GM21515 (cell line): ENCODE data around the gene FUCA1.
"Not testable (repeated sequence)": the region's sequence is repeated elsewhere in the genome, so short reads cannot be mapped to it uniquely, and the experiment has no call there.

Source experiments
- ATAC-seq: cut with Tn5 transposase; IDR thresholded peaks from one replicate; pipeline ENCODE4 v1.9.1; 2021; ENCODE audit not compliant: unreplicated experiment

The FUCA1 gene

GRCh38 chr1:23803674-23804073 is 64.4 kb downstream of the FUCA1 start:
- no peak for ATAC-seq

GRCh38 chr1:23802809-23803342 is 65.2 kb downstream of the FUCA1 start:
- not testable (repeated sequence) for ATAC-seq

GRCh38 chr1:23801876-23802275 is 66.2 kb downstream of the FUCA1 start:
- no peak for ATAC-seq

GRCh38 chr1:23801338-23801748 is 66.7 kb downstream of the FUCA1 start:
- no peak for ATAC-seq

DNA sequence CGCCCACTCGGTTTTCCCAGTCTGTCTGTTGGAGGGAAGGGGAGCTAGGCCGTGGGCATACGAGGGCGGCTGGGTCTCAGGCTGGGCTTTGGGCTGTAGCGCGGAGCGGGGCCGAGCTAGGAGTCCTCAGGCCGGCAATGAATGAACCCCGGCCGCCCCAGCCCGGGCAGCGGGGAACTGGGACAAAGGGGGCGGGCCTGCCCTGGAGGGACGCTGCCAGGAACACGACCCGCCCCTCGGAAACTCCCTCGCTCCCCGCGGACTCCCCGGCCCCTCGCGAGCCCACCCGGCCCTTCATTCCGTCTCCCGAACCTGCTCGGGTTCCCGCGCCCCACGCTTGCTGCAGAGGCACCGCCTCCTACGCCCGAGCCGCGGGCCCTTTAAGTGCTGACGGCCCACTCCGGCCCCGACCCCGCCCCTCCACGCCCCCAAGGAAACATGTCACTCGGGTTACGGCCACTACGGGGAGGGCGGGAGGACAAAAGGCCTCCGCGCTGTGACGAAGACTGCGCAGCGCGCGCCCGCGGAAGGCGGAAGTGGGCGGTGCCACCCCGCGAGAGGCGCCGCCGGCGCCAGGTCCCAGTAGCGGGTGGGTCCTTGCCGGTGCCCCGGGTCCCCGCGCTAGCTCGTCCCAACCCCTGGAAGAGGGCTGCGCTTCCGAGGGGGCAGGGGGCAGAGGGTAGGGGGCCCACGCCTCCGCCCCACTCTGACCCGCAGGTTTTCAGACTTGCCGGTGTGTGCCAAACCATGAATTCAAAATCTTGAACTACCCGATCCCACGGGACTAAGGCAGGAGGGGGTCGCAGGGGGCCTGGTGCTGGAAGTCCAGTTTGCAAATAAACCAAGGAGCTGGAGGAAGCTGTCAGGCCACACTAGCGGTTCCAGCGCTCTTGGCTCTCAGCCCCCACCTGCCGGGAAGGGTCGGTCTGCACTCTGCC is 67.4 kb downstream of the FUCA1 start, which contains the start of gene GALE:
Gene GALE, minus strand, starts transcription at position 355 of the 938 bp plus-strand sequence. CDS start 1,747 bp downstream, outside the sequence.
- peak; percentile 66 for ATAC-seq

DNA sequence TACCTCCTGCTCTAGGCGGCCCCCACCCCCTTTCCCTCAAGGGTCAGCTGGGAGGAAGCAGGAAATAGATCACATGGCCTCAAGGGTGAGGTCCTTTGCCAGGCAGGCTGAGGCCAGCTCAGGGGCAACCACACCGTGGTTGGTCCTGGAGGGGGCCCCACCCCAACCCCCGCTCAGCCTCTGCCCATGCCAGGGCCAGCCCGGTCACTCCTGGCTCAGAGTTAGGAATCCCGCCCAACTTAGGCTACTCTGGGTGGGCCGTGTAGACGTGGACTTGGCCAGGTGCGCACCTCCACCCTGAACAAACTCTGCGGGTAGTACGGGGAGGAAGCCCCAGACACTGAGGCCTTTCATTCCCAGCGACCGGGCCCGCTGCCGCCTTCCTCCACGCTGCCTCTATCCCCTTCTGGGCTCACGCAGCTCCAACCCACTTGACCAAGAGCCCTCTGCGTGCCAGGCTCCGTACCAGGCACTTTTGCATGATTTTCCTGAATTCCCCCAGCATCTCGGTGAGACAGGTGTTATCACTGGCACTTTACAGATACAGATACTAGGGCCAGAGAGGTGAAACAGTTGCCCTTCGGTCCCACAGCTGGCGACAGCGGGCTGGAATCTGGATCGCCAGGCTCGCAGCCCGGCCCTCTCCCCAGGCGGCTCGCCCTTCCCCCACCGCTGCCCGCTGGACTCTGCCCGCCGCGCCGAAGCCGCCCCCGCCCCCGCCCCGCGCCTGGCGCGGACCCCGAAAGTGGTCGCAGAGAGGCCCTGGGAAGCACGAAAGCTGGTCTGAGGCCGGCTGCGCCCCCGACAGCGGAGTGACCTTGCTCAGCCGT is 68.3 kb downstream of the FUCA1 start:
- ATAC-seq: no peak

DNA sequence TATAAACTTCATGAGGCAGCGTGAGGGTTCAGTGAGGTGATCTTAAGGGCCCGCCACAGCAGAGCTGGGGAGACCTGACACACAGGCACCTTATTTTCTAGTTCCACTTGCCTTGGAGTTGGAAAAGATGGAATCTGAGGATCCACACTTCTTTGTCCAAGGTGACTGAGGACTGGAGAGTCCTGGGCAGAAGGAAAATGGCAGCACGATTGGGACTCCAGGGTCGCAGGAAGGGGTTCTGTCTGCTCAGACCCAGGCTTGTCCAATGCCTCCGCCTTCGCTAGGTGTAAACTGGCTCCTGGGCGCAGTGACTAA is 68.9 kb downstream of the FUCA1 start:
- ATAC-seq: no peak

GRCh38 chr1:23798662-23799142 is 69.4 kb downstream of the FUCA1 start:
- no peak for ATAC-seq

DNA sequence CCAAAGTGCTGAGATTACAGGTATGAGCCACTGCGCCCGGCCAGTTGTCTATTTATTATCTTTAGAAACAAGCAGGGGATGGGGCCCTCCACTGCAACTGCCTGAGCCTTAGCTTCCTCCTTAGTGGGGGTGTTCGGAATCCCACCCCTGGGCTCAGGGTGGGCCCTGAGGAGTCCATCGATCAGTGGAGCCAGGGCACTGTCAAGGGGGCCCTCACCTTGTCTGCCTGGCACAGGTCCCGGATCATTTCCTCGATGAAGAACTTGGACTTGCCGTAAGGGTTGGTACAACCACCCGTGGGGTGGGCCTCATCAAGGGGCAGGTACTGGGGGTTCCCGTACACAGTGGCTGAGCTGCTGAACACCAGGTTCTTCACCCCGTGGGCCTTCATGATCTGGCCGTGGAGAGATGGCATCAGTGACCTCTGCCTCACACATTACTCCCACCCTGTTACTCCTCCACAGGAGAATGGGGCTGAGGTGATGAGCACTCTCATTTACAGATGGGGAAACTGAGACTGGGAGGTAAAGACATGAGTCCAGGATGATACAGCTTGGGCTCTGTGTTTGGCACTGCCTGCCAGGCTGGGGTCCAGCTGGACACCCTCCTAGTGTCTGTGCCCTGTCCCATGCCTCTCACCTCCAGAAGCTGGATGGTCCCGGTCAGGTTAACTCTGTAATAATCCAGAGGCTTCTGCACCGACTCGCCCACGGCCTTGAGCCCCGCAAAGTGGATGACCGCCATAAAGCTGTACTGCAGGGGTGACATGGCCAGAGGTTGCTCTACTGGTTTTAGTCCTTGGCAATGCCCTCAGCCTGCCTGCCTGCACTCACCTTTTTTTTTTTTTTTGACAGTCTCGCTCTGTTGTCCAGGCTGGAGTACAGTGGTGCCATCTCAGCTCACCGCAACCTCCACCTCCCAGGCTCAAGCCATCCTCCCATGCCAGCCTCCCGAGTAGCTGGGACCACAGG is 70.3 kb downstream of the FUCA1 start:
- no peak for ATAC-seq

DNA sequence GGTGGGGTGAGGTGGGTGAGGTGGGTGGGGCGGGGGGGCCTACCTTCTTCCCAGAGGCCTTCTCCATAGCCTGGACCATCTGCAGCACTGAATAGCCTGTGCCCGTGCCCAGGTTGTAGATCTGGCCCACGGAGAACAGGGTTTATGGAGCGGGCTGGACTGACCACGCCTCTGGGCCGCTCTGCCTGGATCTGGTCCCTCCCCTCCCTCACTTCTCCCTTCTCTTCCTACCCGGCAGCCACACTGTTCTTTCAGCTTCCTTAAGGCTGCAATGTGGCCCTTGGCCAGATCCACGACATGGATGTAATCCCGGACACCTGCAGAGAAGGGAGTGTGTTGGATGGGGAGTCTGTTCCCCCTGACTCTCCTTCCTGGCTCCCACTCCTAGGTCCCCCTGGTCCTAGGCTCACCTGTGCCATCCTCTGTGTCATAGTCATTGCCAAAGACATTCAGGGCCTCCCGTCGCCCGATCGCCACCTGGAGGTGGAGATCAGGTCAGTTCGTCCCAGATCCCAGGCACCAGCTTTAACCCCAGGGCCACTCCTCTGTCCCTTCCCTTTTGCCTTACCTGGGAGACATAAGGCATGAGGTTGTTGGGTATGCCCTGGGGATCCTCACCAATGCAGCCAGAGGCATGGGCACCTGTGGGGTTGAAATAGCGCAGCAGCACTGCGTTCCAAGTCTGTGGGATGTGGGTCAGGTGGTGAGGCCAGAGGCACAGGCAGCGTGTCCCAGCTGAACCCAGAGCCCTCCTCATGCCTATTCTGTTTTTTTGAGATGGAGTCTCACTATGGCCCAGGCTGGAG is 71.4 kb downstream of the FUCA1 start:
- no peak for ATAC-seq

DNA sequence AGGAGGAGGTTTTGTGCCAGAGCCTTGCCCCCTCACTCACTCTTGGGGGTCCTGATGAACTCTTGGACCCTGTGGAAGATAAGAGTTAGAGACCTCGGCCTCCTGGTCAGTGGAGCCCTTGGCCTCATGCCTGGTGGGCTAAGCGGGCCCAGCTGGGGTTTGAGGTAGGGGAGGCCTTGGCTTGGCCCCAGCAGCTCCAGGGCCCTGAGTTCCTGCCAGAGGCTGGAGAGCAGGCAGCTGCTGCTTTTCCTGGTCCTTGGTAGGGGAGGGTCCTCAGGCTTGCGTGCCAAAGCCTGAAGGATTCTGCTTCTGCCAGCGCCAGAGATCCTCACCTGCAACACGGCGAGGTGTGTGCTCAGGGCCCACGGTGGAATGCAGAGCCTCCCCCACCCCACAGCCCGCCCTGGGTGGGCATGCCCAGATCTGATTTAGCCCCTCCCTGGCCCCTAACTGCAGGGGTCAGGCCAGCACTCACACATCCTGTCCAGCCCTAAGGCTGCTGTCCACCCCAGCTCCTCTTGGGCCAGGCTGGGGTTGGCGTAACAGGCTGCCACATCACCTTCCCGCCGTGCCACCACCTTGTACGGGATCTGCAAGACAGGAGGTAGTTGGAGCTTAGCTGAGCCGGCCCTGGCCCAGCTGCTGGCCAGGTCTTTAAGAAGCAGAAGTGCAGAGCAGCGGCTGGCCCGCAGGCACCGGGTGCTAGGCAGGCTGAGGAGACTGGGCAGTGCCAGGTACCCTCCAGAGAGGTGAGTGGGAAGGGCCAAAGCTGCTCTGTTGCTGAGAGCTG is 72.2 kb downstream of the FUCA1 start:
- no peak for ATAC-seq
